Lower leg skin (tissue), 3 donors: Measurements from ENCODE around the gene TRPC4AP.

Experiments
- CTCF ChIP-seq, 3 donors: fragments of 450-650 bp; IDR thresholded peaks; one replicate each; pipeline ENCODE4 v1.5.1; 2016; ENCODE audit warnings: antibody characterized with exemption in 3 of 3, mild to moderate bottlenecking in 3 of 3, moderate library complexity in 2 of 3
- POLR2A ChIP-seq, 2 donors: fragments of 450-650 bp; IDR thresholded peaks; one replicate each; pipeline ENCODE4 v1.6.1; 2016 to 2017; ENCODE audit warnings: antibody characterized with exemption in 2 of 2, mild to moderate bottlenecking in 1 of 2, moderate library complexity in 1 of 2

DNA sequence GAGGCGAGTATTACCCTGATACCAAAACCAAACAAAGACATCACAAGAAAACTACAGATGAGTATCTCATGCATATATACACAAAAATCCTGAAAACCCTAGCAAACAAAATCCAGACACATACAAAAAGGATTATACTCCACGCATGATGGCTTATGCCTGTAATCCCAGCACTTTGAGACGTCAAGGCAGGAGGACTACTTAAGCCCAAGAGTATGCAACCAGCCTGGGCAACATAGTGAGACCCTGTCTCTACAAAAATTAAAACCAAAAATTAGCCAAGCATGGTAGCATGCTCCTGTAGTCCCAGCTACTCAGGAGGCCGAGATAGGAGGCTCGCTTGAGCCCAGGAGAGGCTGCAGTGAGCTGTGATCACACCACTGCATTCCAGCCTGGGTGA is 32.4 kb downstream of the TRPC4AP start:
- TF ChIP-seq POLR2A (IDR thresholded peaks at IDR 0.05) (no peak), CTCF (IDR thresholded peaks at IDR 0.05) (no peak)
